Sigmoid colon (tissue), 4 donors: Measurements from ENCODE around the gene SPOCK1.

ENCODE experiments used
- POLR2A ChIP-seq, 2 donors: fragments of 450-650 bp; IDR thresholded peaks; one replicate each; pipeline ENCODE4 v1.6.1; 2016; ENCODE audit warnings: antibody characterized with exemption in 2 of 2, mild to moderate bottlenecking in 2 of 2, moderate library complexity in 2 of 2
- POLR2AphosphoS5 ChIP-seq, 4 donors: sonication (generic); formaldehyde crosslinking; IDR thresholded peaks; one replicate each; pipeline ENCODE4 v1.6.1; 2017; ENCODE audit warnings: antibody characterized with exemption in 4 of 4
- TF ChIP-seq, protein P1 (sequence below), 4 experiments: fragments of 450-650 bp in 3 of 4; fragments of 200-600 bp in 1 of 4; IDR thresholded peaks; one replicate each; pipeline ENCODE4 v1.5.1; 2016 to 2019; ENCODE audit warnings: antibody characterized with exemption in 4 of 4, mild to moderate bottlenecking in 3 of 4, moderate library complexity in 2 of 4

DNA sequence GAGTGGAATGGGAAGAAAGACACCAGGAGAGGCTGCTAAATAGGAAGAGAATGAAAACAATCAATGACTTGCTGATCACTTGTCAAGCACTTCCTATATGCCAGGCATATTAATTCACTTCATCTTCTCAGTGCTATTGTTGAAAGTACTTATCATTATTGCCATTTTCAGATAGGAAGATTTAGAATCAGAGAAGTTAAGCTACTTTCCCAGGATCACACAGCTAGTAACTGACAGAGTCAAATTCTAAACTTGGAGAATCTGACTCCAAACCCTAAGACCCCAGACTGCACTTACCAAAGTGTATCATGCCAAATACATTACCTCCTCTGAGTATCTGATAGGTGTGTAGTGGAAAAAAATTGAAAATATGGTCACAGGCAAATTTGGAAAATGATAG, 236.3 kb downstream of the SPOCK1 start:
- TF ChIP-seq POLR2AphosphoS5 (IDR thresholded peaks at IDR 0.05) (no peak), POLR2A (IDR thresholded peaks at IDR 0.05) (no peak)
- TF ChIP-seq, protein P1, sequence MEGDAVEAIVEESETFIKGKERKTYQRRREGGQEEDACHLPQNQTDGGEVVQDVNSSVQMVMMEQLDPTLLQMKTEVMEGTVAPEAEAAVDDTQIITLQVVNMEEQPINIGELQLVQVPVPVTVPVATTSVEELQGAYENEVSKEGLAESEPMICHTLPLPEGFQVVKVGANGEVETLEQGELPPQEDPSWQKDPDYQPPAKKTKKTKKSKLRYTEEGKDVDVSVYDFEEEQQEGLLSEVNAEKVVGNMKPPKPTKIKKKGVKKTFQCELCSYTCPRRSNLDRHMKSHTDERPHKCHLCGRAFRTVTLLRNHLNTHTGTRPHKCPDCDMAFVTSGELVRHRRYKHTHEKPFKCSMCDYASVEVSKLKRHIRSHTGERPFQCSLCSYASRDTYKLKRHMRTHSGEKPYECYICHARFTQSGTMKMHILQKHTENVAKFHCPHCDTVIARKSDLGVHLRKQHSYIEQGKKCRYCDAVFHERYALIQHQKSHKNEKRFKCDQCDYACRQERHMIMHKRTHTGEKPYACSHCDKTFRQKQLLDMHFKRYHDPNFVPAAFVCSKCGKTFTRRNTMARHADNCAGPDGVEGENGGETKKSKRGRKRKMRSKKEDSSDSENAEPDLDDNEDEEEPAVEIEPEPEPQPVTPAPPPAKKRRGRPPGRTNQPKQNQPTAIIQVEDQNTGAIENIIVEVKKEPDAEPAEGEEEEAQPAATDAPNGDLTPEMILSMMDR (IDR thresholded peaks at IDR 0.05), result no peak
